ENCODE measurements around the gene MEIOSIN.

DNA sequence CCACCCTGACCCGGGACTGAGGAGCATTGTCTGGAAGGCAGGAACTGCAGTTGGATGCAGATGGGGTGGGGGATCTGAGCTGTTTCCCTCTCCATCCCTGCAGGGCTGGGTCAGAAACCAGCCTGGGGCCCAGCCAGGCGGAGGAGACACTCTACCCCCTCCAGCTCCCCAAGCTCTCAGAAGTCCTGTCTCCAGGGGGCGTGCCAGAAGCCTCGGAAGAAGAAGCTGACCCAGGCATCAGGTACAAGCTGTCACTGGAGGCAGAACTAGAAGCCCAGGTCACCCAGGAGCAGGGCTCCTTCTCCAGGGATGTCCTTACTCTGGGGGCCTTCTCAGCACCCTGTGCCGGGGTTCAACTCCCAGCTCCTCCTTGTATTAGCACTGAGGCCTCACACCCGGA, 20.3 kb downstream of the MEIOSIN start:
- TF ChIP-seq, protein P1, sequence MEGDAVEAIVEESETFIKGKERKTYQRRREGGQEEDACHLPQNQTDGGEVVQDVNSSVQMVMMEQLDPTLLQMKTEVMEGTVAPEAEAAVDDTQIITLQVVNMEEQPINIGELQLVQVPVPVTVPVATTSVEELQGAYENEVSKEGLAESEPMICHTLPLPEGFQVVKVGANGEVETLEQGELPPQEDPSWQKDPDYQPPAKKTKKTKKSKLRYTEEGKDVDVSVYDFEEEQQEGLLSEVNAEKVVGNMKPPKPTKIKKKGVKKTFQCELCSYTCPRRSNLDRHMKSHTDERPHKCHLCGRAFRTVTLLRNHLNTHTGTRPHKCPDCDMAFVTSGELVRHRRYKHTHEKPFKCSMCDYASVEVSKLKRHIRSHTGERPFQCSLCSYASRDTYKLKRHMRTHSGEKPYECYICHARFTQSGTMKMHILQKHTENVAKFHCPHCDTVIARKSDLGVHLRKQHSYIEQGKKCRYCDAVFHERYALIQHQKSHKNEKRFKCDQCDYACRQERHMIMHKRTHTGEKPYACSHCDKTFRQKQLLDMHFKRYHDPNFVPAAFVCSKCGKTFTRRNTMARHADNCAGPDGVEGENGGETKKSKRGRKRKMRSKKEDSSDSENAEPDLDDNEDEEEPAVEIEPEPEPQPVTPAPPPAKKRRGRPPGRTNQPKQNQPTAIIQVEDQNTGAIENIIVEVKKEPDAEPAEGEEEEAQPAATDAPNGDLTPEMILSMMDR (IDR thresholded peaks at IDR 0.05) = no peak
- TF ChIP-seq, protein P2, sequence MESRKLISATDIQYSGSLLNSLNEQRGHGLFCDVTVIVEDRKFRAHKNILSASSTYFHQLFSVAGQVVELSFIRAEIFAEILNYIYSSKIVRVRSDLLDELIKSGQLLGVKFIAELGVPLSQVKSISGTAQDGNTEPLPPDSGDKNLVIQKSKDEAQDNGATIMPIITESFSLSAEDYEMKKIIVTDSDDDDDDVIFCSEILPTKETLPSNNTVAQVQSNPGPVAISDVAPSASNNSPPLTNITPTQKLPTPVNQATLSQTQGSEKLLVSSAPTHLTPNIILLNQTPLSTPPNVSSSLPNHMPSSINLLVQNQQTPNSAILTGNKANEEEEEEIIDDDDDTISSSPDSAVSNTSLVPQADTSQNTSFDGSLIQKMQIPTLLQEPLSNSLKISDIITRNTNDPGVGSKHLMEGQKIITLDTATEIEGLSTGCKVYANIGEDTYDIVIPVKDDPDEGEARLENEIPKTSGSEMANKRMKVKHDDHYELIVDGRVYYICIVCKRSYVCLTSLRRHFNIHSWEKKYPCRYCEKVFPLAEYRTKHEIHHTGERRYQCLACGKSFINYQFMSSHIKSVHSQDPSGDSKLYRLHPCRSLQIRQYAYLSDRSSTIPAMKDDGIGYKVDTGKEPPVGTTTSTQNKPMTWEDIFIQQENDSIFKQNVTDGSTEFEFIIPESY (IDR thresholded peaks at IDR 0.05; ENCODE audit: borderline replicate concordance, low read depth) = no peak
- TF ChIP-seq, protein P3, sequence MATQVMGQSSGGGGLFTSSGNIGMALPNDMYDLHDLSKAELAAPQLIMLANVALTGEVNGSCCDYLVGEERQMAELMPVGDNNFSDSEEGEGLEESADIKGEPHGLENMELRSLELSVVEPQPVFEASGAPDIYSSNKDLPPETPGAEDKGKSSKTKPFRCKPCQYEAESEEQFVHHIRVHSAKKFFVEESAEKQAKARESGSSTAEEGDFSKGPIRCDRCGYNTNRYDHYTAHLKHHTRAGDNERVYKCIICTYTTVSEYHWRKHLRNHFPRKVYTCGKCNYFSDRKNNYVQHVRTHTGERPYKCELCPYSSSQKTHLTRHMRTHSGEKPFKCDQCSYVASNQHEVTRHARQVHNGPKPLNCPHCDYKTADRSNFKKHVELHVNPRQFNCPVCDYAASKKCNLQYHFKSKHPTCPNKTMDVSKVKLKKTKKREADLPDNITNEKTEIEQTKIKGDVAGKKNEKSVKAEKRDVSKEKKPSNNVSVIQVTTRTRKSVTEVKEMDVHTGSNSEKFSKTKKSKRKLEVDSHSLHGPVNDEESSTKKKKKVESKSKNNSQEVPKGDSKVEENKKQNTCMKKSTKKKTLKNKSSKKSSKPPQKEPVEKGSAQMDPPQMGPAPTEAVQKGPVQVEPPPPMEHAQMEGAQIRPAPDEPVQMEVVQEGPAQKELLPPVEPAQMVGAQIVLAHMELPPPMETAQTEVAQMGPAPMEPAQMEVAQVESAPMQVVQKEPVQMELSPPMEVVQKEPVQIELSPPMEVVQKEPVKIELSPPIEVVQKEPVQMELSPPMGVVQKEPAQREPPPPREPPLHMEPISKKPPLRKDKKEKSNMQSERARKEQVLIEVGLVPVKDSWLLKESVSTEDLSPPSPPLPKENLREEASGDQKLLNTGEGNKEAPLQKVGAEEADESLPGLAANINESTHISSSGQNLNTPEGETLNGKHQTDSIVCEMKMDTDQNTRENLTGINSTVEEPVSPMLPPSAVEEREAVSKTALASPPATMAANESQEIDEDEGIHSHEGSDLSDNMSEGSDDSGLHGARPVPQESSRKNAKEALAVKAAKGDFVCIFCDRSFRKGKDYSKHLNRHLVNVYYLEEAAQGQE (IDR thresholded peaks at IDR 0.05; ENCODE audit: low read depth, low read length) = no peak
- TF ChIP-seq POLR2AphosphoS5 (IDR thresholded peaks at IDR 0.05; ENCODE audit: low read depth, low read length) = no peak

Data from SK-N-SH (cell line).